Cardiac septum (tissue), 1 donor: ENCODE data around the gene BBX. TPM values are rescaled to one million over a fixed set of nuclear protein-coding genes. Genes with fewer than 3 reads are reported as not detected.
"Not testable (repeated sequence)": the region's sequence is repeated elsewhere in the genome, so short reads cannot be mapped to it uniquely, and the experiment has no call there.

Experiments used
- DNase-seq: peaks from one replicate; pipeline ENCODE4 v3.0.0-alpha.2; 2020; ENCODE audit warnings: low spot score
- intact Hi-C: fragments of 100-400 bp; cut with DNase I; formaldehyde crosslinking; loops from one replicate; pipeline ENCODE4 v1.14.0; 2022
- total RNA-seq: library from RNA; stranded (reverse); fragmentation: NEBNext Ultra II Directional; extraction: Animal tissue kit (Norgen Biotek cat#: 25700); gene quantifications from one replicate; pipeline ENCODE4 v1.2.1, GENCODE V29; 2021
- donor health status: DM: no; HTN: no; CAD: no.

Gene BBX
- total RNA-seq, 1 donor from 2014 or later, result 45.3 TPM

- intact Hi-C loops, result no loop called here
These were observed 148.2 kb downstream of the BBX start for GRCh38 chr3:107670986-107671385.

GRCh38 chr3:107674371-107674770, 151.6 kb downstream of the BBX start:
- no peak for DNase-seq
- intact Hi-C loops, result no loop called here

More at GRCh38 chr3:107670986-107671385, 148.2 kb downstream of the BBX start:
- DNase-seq, result no peak

GRCh38 chr3:107675233-107675900, 152.6 kb downstream of the BBX start:
- intact Hi-C loops, result loop anchor here (5.0 kb wide), 1 partner anchor 67 kb away; no protein-coding TSS in a partner anchor
- DNase-seq, result no peak

GRCh38 chr3:107676469-107677309, 153.9 kb downstream of the BBX start:
- no peak for DNase-seq
- intact Hi-C loops, result loop anchor here (5.0 kb wide), 1 partner anchor 66 kb away; no protein-coding TSS in a partner anchor

GRCh38 chr3:107679921-107680320, 157.2 kb downstream of the BBX start:
- no peak for DNase-seq
- intact Hi-C loops, result loop anchor here (5.0 to 10.0 kb wide), 2 partner anchors 62 to 245 kb away; no protein-coding TSS in a partner anchor

- no peak for DNase-seq
- intact Hi-C loops, result loop anchor here (10.0 kb wide), 1 partner anchor 246 kb away; no protein-coding TSS in a partner anchor
These were observed 157.9 kb downstream of the BBX start for GRCh38 chr3:107680698-107681097.

GRCh38 chr3:107681396-107681795, 158.6 kb downstream of the BBX start:
- intact Hi-C loops, result loop anchor here (10.0 kb wide), 1 partner anchor 247 kb away; no protein-coding TSS in a partner anchor
- no peak for DNase-seq

GRCh38 chr3:107682580-107682979, 159.8 kb downstream of the BBX start:
- intact Hi-C loops, result loop anchor here (10.0 kb wide), 1 partner anchor 248 kb away; no protein-coding TSS in a partner anchor
- DNase-seq, result no peak

- intact Hi-C loops, result loop anchor here (10.0 kb wide), 1 partner anchor 249 kb away; no protein-coding TSS in a partner anchor
- no peak for DNase-seq
These were observed 160.7 kb downstream of the BBX start for GRCh38 chr3:107683447-107683846.

- intact Hi-C loops, result loop anchor here (10.0 kb wide), 1 partner anchor 250 kb away; no protein-coding TSS in a partner anchor
- no peak for DNase-seq
These were observed 161.7 kb downstream of the BBX start for GRCh38 chr3:107684431-107684925.

- intact Hi-C loops, result loop anchor here (10.0 kb wide), 1 partner anchor 251 kb away; no protein-coding TSS in a partner anchor
- DNase-seq, result no peak
These were observed 162.6 kb downstream of the BBX start for GRCh38 chr3:107685383-107685782.

GRCh38 chr3:107687056-107687581, 164.4 kb downstream of the BBX start:
- no peak for DNase-seq
- intact Hi-C loops, result loop anchor here (10.0 kb wide), 1 partner anchor 252 kb away; no protein-coding TSS in a partner anchor

- intact Hi-C loops, result loop anchor here (10.0 kb wide), 1 partner anchor 255 kb away; no protein-coding TSS in a partner anchor
These were observed 166.6 kb downstream of the BBX start for GRCh38 chr3:107689355-107689754.

GRCh38 chr3:107690522-107691138, 167.9 kb downstream of the BBX start:
- intact Hi-C loops, result no loop called here

More at GRCh38 chr3:107689355-107689754, 166.6 kb downstream of the BBX start:
- no peak for DNase-seq

GRCh38 chr3:107691984-107692383, 169.2 kb downstream of the BBX start:
- intact Hi-C loops, result not testable (repeated sequence)

More at GRCh38 chr3:107690522-107691138, 167.9 kb downstream of the BBX start:
- no peak for DNase-seq

GRCh38 chr3:107697348-107697747, 174.6 kb downstream of the BBX start:
- intact Hi-C loops, result not testable (repeated sequence)

More at GRCh38 chr3:107691984-107692383, 169.2 kb downstream of the BBX start:
- DNase-seq, result not testable (repeated sequence)

GRCh38 chr3:107697855-107698254, 175.1 kb downstream of the BBX start:
- DNase-seq, intact Hi-C loops: not testable (repeated sequence)

More at GRCh38 chr3:107697348-107697747, 174.6 kb downstream of the BBX start:
- DNase-seq, result not testable (repeated sequence)

- no peak for DNase-seq
- intact Hi-C loops, result no loop called here
These were observed 176.9 kb downstream of the BBX start for GRCh38 chr3:107699682-107700081.

GRCh38 chr3:107701299-107701698, 178.5 kb downstream of the BBX start:
- no peak for DNase-seq
- intact Hi-C loops, result no loop called here
